Posterior vena cava (tissue), 2 donors: ENCODE data around the gene ZNF592. TPM values are rescaled to one million over a fixed set of nuclear protein-coding genes. Genes with fewer than 3 reads are reported as not detected.

Experiments
- DNase-seq: peaks from one replicate; pipeline ENCODE4 v3.0.0-alpha.2; 2020; ENCODE audit warnings: low spot score
- intact Hi-C, 2 donors: fragments of 100-400 bp; cut with DNase I; formaldehyde crosslinking; loops; one replicate each; pipeline versions ENCODE4 v1.14.1 to v1.14.2; 2022 to 2023
- total RNA-seq, 2 donors: library from RNA; stranded (reverse); fragmentation: NEBNext Ultra II Directional; extraction: Animal tissue kit (Norgen Biotek cat#: 25700); gene quantifications; one replicate each; pipeline ENCODE4 v1.2.1, GENCODE V29; 2021
- donor health status: DM: yes; HTN: yes; CAD: no.
- donor health status: DM: yes; HTN: yes; CAD: no.

ZNF592 gene
- total RNA-seq, 2 donors from 2014 or later = 21.3 to 21.8 TPM

- no peak for DNase-seq
- intact Hi-C loops = loop anchor here in 1 of 2 donors (10.0 kb wide), 1 partner anchor 227 kb away; no protein-coding TSS in a partner anchor
Measured at GRCh38 chr15:84821501-84822021, 73.2 kb downstream of the ZNF592 start.

- intact Hi-C loops = loop anchor here in 1 of 2 donors (10.0 kb wide), 1 partner anchor 228 kb away; no protein-coding TSS in a partner anchor
- no peak for DNase-seq
Measured at GRCh38 chr15:84822653-84823281, 74.4 kb downstream of the ZNF592 start.

GRCh38 chr15:84823282-84823878 is 75.0 kb downstream of the ZNF592 start:
- no peak for DNase-seq
- intact Hi-C loops = loop anchor here in 1 of 2 donors (10.0 kb wide), 1 partner anchor 229 kb away; no protein-coding TSS in a partner anchor

- intact Hi-C loops = loop anchor here in 1 of 2 donors (10.0 kb wide), 1 partner anchor 230 kb away; no protein-coding TSS in a partner anchor
- no peak for DNase-seq
Measured at GRCh38 chr15:84824260-84825007, 76.0 kb downstream of the ZNF592 start.

- no peak for DNase-seq
- intact Hi-C loops = loop anchor here in 1 of 2 donors (10.0 kb wide), 1 partner anchor 232 kb away; no protein-coding TSS in a partner anchor
Measured at GRCh38 chr15:84826369-84826823, 78.0 kb downstream of the ZNF592 start.

- no peak for DNase-seq
- intact Hi-C loops = loop anchor here in 1 of 2 donors (10.0 kb wide), 1 partner anchor 232 kb away; no protein-coding TSS in a partner anchor
Measured at GRCh38 chr15:84827246-84827645, 78.9 kb downstream of the ZNF592 start.

- DNase-seq = no peak
- intact Hi-C loops = loop anchor here in 1 of 2 donors (10.0 kb wide), 1 partner anchor 233 kb away; no protein-coding TSS in a partner anchor
Measured at GRCh38 chr15:84828086-84828908, 79.9 kb downstream of the ZNF592 start.

GRCh38 chr15:84829428-84829827 is 81.0 kb downstream of the ZNF592 start:
- no peak for DNase-seq
- intact Hi-C loops = loop anchor here in 1 of 2 donors (1.0 to 10.0 kb wide), 2 partner anchors 21 to 235 kb away; no protein-coding TSS in a partner anchor

- DNase-seq = no peak
- intact Hi-C loops = no loop called here
Measured at GRCh38 chr15:84830036-84830435, 81.6 kb downstream of the ZNF592 start.

GRCh38 chr15:84831028-84831427 is 82.6 kb downstream of the ZNF592 start:
- intact Hi-C loops = no loop called here
- DNase-seq = no peak

GRCh38 chr15:84831613-84832012 is 83.2 kb downstream of the ZNF592 start:
- intact Hi-C loops = no loop called here
- DNase-seq = no peak

GRCh38 chr15:84832448-84833040 is 84.2 kb downstream of the ZNF592 start:
- no peak for DNase-seq
- intact Hi-C loops = no loop called here

- intact Hi-C loops = no loop called here
- DNase-seq = no peak
Measured at GRCh38 chr15:84833447-84834228, 85.2 kb downstream of the ZNF592 start.

- no peak for DNase-seq
- intact Hi-C loops = no loop called here
Measured at GRCh38 chr15:84834229-84834955, 86.0 kb downstream of the ZNF592 start.

GRCh38 chr15:84834969-84835368 is 86.6 kb downstream of the ZNF592 start:
- intact Hi-C loops = no loop called here
- no peak for DNase-seq

- intact Hi-C loops = no loop called here
- no peak for DNase-seq
Measured at GRCh38 chr15:84835661-84836337, 87.4 kb downstream of the ZNF592 start.
